Esophagus squamous epithelium (tissue), 5 donors: ENCODE results near the gene MYH15. TPM values are rescaled to one million over a fixed set of nuclear protein-coding genes. Genes with fewer than 3 reads are reported as not detected.

Experiments
- DNase-seq: peaks from one replicate; lab custom pipeline; 2025; lab: John Stamatoyannopoulos, UW
- H3K27ac ChIP-seq, 4 donors: fragments of 200-600 bp; sonication (generic); one replicate each; pipeline ENCODE4 v1.5.1; 2016 to 2019; ENCODE audit warnings: mild to moderate bottlenecking in 1 of 4
- H3K27me3 ChIP-seq, 4 donors: fragments of 200-600 bp; sonication (generic); 1 replicate in 3 of 4; 2 replicates in 1 of 4; pipeline versions ENCODE4 v1.5.1 to v1.6.0; 2017 to 2021; ENCODE audit warnings: antibody characterized with exemption in 1 of 4
- H3K36me3 ChIP-seq, 3 donors: fragments of 200-600 bp; sonication (generic); one replicate each; pipeline ENCODE4 v1.5.1; 2016 to 2019
- H3K4me1 ChIP-seq, 3 donors: fragments of 200-600 bp; sonication (generic); one replicate each; pipeline ENCODE4 v1.5.1; 2017 to 2019
- H3K4me3 ChIP-seq, 4 donors: fragments of 200-600 bp; sonication (generic); 1 replicate in 3 of 4; 2 replicates in 1 of 4; pipeline ENCODE4 v1.5.1; 2016 to 2019; ENCODE audit warnings: mild to moderate bottlenecking in 2 of 4, moderate library complexity in 1 of 4
- H3K9me3 ChIP-seq, 3 donors: fragments of 200-600 bp; sonication (generic); one replicate each; pipeline ENCODE4 v1.5.1; 2016 to 2019
- POLR2A ChIP-seq, 4 donors: fragments of 450-650 bp; IDR thresholded peaks; one replicate each; pipeline ENCODE4 v1.6.1; 2017; ENCODE audit warnings: antibody characterized with exemption in 4 of 4, mild to moderate bottlenecking in 4 of 4, moderate library complexity in 3 of 4
- WGBS, 2 donors: methylation state at CpG; one replicate each; pipeline ENCODE4 v1.1.5; 2018; 5-methylcytosine and 5-hydroxymethylcytosine counted together
- intact Hi-C: fragments of 100-400 bp; cut with DNase I; formaldehyde crosslinking; loops from one replicate; pipeline ENCODE4 v1.15.0; 2022
- total RNA-seq, 4 donors: library from RNA; depleted of rRNA; stranded (reverse); fragments of >200 nt; gene quantifications; one replicate each; pipeline ENCODE4 v1.1.0, GENCODE V29; 2016
- TF ChIP-seq, protein P1 (sequence below), 6 experiments: fragments of 450-650 bp in 4 of 6; fragments of 200-600 bp in 2 of 6; sonication (generic) in 2 of 6; IDR thresholded peaks; one replicate each; pipeline ENCODE4 v1.5.1; 2016 to 2019; ENCODE audit warnings: antibody characterized with exemption in 6 of 6, mild to moderate bottlenecking in 4 of 6, moderate library complexity in 4 of 6
- donor health status: DM: yes; HTN: yes; CAD: no.

The MYH15 gene
- total RNA-seq, 4 donors from 2014 or later: under 0.01 TPM; not detected in 3

DNA sequence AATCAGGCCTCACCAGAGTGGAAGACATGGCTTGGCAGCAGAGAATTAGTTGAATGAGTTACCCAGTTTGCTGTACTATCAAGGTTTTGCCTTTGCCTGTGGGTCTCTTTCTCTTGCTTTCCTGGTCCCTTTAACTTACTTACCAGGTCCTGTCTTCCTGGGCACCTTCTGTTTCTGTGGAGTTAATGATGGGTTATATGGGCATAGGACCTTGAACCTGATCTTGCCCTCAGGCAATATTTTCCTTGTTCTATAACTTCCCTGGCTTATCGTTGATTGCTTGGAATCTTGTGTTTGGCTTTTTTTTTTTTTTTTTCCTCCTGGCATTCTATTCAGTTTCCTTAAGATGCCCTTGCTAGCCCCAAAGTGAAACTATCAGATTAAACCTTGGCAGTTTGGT is 107.2 kb downstream of the MYH15 start:
- 28 to 32% methylated on average over 1 of the region's 1 CpG for WGBS, 2 donors
- H3K4me3 ChIP-seq: no peak overlapping the region
- intact Hi-C loops: no loop called here
- DNase-seq: no peak
- H3K4me1 ChIP-seq: peaks cover 0 to 21% (median 0%) of the 10 kb centered on the region in 3 donors
- no peak overlapping the region for H3K27ac ChIP-seq
- H3K27me3 ChIP-seq: no peaks in the 10 kb centered on the region
- no peaks in the 10 kb centered on the region for H3K36me3 ChIP-seq
- no peak for TF ChIP-seq POLR2A (IDR thresholded peaks at IDR 0.05)
- TF ChIP-seq, protein P1, sequence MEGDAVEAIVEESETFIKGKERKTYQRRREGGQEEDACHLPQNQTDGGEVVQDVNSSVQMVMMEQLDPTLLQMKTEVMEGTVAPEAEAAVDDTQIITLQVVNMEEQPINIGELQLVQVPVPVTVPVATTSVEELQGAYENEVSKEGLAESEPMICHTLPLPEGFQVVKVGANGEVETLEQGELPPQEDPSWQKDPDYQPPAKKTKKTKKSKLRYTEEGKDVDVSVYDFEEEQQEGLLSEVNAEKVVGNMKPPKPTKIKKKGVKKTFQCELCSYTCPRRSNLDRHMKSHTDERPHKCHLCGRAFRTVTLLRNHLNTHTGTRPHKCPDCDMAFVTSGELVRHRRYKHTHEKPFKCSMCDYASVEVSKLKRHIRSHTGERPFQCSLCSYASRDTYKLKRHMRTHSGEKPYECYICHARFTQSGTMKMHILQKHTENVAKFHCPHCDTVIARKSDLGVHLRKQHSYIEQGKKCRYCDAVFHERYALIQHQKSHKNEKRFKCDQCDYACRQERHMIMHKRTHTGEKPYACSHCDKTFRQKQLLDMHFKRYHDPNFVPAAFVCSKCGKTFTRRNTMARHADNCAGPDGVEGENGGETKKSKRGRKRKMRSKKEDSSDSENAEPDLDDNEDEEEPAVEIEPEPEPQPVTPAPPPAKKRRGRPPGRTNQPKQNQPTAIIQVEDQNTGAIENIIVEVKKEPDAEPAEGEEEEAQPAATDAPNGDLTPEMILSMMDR (IDR thresholded peaks at IDR 0.05): no peak
- H3K9me3 ChIP-seq: no peaks in the 10 kb centered on the region

DNA sequence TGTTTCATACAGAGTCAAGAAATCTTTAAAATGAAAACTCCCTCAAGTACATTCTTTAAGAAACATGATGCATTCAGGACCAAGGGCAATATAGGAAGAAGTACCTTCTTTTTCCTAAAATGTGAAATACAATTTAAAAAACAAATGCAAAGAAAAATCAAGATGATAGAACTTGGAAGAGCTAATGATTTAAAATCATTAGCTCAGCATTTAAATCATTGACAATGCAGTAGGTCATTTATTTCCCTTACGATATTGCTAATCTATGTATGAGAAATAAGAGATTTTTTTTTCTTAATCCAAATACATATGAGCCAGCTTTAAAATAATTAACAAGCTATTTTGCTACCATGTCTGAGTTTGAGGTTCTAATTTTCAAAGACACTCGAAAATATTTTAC is 108.6 kb downstream of the MYH15 start:
- TF ChIP-seq POLR2A (IDR thresholded peaks at IDR 0.05): no peak
- TF ChIP-seq, protein P1 (IDR thresholded peaks at IDR 0.05): no peak
- no peaks in the 10 kb centered on the region for H3K9me3 ChIP-seq
- no peaks in the 10 kb centered on the region for H3K36me3 ChIP-seq
- H3K4me1 ChIP-seq: peaks cover 0 to 19% (median 0%) of the 10 kb centered on the region in 3 donors
- DNase-seq: no peak
- H3K27me3 ChIP-seq: no peaks in the 10 kb centered on the region
- H3K27ac ChIP-seq: no peak overlapping the region
- H3K4me3 ChIP-seq: no peak overlapping the region
- 86 to 87% methylated on average over 2 of the region's 2 CpGs for WGBS, 2 donors
- intact Hi-C loops: no loop called here

DNA sequence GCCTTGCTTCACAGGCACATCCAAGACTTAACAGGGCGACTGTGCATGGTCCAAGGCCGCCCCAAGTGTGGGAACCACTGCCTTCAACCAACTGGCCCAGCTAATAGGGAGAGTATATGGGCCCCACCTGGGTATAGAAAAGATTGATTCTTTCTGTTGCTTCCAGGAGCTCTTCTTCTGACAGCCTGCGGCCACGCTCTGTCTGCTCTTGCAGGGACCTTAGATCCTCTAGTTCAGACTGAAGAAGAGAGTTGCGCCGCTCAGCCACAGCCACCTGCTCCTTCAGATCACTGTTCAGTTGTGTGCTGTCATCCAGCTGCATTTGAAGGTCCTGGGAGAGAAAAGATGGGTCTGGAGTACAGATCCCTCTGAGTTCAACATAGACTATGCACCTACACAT is 111.9 kb downstream of the MYH15 start:
- Histone ChIP-seq H3K4me3 (no peak overlapping the region), H3K4me1 (peaks cover 0 to 1% (median 0%) of the 10 kb centered on the region in 3 donors), H3K9me3 (no peaks in the 10 kb centered on the region), H3K27me3 (no peaks in the 10 kb centered on the region), H3K36me3 (no peaks in the 10 kb centered on the region), H3K27ac (no peak overlapping the region)
- no peak for DNase-seq
- intact Hi-C loops: no loop called here
- WGBS, 2 donors: 95% methylated on average over 4 to 6 of the region's 6 CpGs
- TF ChIP-seq POLR2A (IDR thresholded peaks at IDR 0.05): no peak
- TF ChIP-seq, protein P1 (IDR thresholded peaks at IDR 0.05): no peak

DNA sequence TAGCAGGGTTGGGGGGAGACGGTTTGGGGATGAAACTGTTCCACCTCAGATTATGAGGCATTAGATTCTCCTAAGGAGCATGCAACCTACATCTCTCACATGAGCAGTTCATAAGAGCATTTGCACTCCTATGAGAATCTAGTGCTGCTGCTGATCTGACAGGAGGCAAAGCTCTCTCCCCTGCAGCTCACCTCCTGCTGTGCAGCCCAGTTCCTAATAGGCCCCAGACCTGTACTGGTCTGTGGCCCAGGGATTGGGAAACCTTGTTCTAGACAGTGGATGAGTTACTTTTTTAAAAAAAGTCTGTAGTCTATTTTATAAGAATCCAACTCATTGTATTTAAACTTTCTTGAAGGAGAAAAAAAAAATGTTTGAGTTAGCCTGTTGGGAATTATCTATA is 114.1 kb downstream of the MYH15 start:
- no peaks in the 10 kb centered on the region for H3K9me3 ChIP-seq
- no peak for DNase-seq
- no peaks in the 10 kb centered on the region for H3K36me3 ChIP-seq
- H3K4me1 ChIP-seq: peaks cover 0 to 16% (median 4%) of the 10 kb centered on the region in 3 donors
- H3K27me3 ChIP-seq: no peaks in the 10 kb centered on the region
- 100% methylated on average over 1 of the region's 1 CpG for WGBS, 2 donors
- H3K27ac ChIP-seq: no peak overlapping the region
- intact Hi-C loops: no loop called here
- TF ChIP-seq POLR2A (IDR thresholded peaks at IDR 0.05): no peak
- TF ChIP-seq, protein P1 (IDR thresholded peaks at IDR 0.05): no peak
- H3K4me3 ChIP-seq: no peak overlapping the region

DNA sequence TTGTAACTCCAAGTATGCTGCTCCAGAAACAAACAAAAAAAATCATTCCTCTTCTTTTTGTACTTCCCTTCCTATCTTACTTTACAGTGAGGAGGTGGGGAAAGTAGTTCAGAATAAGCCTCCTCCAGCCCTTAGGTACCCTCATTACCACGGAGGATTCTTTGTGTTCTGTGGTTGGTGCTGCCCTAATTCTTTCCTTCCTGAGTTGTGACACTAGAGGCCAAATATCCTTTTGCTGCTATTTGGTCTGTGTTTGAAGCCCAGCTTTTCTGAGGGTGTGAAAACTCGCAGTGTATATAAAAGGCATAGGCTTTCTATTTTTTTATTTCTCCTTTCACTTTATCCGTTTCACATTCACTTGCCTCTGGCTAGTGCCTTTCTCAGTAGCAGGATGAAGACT is 115.8 kb downstream of the MYH15 start:
- Histone ChIP-seq H3K4me1 (peaks cover 0 to 23% (median 4%) of the 10 kb centered on the region in 3 donors), H3K27ac (no peak overlapping the region), H3K4me3 (no peak overlapping the region), H3K36me3 (no peaks in the 10 kb centered on the region), H3K27me3 (no peaks in the 10 kb centered on the region), H3K9me3 (no peaks in the 10 kb centered on the region)
- no peak for DNase-seq
- TF ChIP-seq, protein P1 (IDR thresholded peaks at IDR 0.05): no peak
- intact Hi-C loops: no loop called here
- 37 to 65% methylated on average over 3 of the region's 3 CpGs for WGBS, 2 donors
